Stimulated activated CD4-positive, alpha-beta T cell treated with anti-CD3 and anti-CD28 coated beads, TNF-alpha, amount 100 ng/mL, for 4 hours (primary cell): Measurements from ENCODE around the gene TBX1.
"Not testable (repeated sequence)": the region's sequence is repeated elsewhere in the genome, so short reads cannot be mapped to it uniquely, and the experiment has no call there.

Experiments used
- DNase-seq, 3 experiments: peaks; one replicate each; pipeline ENCODE4 v3.0.0-alpha.2; 2020; ENCODE audit warnings: low read depth in 3 of 3

The TBX1 gene

GRCh38 chr22:19723232-19723982 is 37.2 kb upstream of the TBX1 start, which contains the start of gene GP1BB:
Gene GP1BB (plus strand): TSS chr22:19723539. CDS start chr22:19723570, 31 bp downstream.
- DNase-seq: no peak

DNA sequence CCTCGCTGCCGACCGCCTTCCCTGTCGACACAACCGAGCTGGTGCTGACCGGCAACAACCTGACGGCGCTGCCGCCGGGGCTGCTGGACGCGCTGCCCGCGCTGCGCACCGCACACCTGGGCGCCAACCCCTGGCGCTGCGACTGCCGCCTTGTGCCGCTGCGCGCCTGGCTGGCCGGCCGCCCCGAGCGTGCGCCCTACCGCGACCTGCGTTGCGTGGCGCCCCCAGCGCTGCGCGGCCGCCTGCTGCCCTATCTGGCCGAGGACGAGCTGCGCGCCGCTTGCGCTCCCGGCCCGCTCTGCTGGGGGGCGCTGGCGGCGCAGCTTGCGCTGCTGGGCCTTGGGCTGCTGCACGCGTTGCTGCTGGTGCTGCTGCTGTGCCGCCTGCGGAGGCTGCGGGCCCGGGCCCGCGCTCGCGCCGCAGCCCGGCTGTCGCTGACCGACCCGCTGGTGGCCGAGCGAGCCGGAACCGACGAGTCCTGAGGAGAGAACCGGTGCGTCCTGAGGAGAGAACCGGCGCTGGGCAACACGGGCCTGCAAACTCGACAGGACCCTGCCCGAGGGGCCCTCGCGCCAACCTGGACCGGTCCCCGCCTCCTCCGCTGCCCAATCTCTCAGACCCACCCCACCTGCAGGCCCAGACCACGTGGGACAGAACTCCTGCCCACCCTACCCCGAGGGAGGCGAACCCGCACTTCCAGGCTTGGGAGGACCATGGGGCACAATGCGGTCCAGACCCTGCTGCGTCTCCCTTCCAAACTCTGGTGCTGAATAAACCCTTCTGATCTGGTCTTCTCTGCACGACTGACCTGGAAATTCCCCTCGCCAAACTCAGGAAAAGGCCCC is 36.4 kb upstream of the TBX1 start:
- no peak for DNase-seq

- no peak for DNase-seq
These were observed 35.5 kb upstream of the TBX1 start for GRCh38 chr22:19724927-19725661.

DNA sequence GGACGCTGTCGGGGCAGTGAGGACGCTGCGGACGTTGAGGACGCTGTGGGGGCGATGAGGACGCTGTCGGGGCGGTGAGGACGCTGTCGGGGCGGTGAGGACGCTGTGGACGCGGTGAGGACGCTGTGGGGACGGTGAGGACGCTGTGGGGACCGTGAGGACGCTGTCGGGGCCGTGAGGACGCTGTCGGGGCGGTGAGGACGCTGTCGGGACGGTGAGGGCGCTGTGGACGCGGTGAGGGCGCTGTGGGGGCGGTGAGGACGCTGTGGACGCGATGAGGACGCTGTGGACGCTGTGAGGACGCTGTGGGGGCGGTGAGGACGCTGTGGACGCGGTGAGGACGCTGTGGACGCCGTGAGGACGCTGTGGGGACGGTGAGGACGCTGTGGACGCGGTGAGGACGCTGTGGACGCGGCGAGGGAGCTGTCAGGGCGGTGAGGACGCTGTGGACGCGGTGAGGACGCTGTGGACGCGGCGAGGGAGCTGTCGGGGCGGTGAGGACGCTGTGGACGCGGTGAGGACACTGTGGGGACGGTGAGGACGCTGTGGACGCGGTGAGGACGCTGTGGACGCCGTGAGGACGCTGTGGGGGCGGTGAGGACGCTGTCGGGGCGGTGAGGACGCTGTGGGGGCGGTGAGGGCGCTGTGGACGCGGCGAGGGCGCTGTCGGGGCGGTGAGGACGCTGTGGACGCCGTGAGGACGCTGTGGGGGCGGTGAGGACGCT is 34.4 kb upstream of the TBX1 start:
- DNase-seq: not testable (repeated sequence)

DNA sequence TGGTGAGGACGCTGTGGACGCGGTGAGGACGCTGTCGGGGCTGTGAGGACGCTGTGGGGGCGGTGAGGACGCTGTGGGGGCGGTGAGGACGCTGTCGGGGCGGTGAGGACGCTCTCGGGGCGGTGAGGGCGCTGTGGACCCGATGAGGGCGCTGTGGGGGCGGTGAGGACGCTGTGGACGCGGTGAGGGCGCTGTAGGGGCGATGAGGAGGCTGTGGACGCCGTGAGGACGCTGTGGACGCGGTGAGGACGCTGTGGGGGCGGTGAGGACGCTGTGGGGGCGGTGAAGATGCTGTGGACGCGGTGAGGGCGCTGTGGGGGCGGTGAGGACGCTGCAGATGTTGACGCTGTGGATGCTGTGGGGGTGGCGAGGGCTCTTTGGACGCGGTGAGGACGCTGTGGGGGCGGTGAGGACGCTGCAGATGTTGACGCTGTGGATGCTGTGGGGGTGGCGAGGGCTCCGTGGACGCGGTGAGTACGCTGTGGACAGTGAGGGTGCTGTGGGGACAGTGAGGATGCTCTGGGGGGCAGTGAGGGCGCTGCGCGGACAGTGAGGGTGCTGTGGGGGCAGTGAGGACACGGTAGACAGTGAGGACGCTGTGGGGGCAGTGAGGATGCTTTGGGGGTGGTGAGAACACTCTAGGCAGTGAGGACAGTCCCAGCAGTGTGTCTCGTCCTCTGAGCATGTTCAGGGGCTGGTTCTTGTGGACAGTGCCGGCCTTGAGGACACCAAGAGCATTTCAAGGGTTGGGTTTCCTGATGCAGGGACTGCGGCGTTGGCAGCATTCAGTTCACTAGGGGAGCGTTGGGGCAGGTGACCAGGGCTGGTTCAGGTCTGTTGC is 33.0 kb upstream of the TBX1 start:
- DNase-seq: no peak

DNA sequence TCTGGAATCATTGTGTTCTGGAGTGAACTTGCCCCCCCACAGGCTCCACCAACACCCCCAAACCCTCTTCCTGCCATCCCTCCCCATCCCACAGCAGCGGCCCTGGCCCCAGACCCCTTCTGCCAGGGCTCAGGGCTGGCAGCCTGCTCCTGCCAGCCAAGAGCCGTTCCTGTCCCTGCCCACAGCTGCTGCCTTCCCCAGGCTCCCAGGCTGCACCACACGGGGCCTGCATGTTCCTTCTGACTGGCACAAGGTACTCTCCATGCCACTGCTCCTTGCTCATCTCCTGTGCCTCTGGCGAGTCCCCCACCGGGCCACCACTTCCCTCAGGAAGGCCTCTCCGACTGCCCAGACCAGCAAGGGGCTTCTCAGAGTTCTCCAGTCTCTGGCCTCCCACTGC is 32.3 kb upstream of the TBX1 start:
- no peak for DNase-seq

DNA sequence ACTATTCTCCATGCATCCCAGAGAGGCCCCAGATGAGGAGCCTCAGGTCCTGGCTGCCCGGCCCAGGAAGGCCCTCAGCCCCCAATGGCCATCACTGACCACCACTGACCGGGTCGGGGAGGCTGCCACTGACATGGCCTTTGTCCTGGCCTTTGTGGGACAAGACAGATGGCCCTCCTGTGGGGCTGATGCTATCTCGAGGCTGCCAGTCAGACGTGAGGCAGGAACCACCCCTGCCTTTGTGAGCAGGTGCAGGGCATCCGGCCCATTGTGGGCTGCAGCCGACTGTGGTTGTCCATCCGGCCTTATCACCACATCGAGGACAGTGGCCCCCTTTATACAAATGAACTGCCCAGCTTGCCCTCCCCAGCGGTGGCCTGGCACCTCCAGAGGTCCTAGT is 31.7 kb upstream of the TBX1 start:
- no peak for DNase-seq

DNA sequence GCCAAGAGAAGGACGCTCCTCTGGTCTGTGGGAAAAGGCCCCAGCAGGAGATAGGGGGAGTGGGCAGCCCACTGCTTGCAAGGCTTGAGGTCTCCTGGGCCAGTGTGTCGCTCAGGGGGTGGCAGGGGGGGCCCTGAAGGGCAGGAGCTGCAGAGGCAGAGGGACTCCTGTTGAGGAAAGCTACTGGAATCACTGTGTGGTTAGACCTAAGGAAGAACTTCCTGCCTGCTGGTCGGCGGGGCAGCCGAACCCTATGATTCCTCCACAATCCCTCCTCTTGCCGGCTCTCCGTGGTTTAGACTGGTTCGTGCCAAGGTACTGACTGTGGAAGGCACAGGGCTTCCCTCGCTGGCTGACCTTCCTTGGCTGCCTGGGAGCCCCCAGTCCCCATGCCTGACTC is 31.1 kb upstream of the TBX1 start:
- no peak for DNase-seq

- no peak for DNase-seq
These were observed 30.4 kb upstream of the TBX1 start for GRCh38 chr22:19730198-19730597.

- DNase-seq: peak; percentile 75 to 85 (median 76)
These were observed 29.8 kb upstream of the TBX1 start for GRCh38 chr22:19730655-19731360.

DNA sequence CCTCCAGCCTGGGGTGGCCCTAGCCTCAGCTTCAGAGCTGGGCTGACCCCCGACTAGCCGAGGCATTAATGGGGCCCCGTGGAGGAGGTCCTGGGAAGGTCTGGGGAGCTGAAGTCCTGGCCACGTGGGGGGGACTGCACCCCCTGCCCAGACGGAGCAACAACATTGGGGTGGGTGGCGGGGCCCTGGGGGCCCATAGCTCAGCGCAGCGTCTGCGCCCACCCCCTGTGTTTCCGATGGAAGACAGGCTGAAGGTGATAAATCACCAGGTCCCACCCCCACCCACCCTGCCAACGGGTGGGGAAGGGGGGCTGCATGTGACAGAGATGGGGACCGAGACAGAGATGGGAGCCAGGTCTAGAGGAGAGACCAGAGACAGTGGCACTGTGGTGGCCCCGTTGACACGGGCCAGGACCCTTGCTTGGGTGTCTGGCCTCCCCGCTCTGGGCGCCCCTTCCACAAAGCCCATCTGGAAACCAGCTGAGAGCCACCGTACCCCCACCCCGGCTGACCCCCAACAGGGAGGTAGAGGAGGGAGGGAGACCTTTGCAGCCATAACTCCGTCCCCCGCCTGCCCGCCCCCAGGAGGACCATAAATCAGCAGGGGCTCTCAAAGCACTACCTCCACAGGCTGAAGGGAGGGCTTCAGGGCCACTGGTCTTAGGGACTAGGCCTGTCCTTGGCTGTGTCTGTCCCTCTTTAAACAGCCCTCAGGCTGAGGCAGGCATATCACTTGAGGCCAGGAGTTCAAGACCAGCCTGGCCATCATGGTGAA is 29.0 kb upstream of the TBX1 start:
- no peak for DNase-seq

DNA sequence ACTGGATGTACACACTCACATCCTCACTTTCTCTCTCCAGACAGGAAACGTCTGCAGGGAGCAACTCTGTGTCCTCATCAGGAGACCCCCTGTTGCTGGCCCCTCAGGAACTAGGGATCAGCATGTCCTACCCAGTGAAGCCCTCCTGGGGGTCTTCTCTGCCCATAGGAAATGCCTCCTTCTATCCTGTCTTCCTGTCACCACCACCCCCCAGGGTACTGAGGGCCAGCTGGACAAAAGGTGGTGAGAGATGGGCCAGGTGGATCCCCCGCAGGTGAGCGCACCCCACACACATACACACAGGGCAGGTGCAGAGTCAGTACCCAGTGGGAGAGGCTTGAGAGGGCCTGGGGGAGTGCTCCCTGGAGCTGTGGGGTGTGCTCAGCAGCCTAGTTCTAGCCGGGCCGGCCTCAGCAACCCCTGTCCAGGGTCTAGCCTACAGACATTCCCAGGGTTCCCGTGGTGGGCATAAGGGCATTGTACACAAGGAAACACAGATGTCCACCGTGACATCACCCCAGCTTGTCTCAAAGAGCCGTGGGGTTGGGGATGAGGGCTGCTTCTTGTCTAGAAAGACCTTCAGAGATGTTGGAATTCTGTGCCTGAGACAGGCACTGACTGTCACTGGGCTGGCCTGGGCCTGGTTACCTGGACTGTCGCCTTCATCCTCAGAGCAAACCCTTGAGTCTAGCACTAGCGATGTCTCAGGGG is 28.0 kb upstream of the TBX1 start:
- no peak for DNase-seq

GRCh38 chr22:19733755-19734154 is 26.8 kb upstream of the TBX1 start:
- DNase-seq: no peak

GRCh38 chr22:19734163-19734562 is 26.4 kb upstream of the TBX1 start:
- DNase-seq: no peak

DNA sequence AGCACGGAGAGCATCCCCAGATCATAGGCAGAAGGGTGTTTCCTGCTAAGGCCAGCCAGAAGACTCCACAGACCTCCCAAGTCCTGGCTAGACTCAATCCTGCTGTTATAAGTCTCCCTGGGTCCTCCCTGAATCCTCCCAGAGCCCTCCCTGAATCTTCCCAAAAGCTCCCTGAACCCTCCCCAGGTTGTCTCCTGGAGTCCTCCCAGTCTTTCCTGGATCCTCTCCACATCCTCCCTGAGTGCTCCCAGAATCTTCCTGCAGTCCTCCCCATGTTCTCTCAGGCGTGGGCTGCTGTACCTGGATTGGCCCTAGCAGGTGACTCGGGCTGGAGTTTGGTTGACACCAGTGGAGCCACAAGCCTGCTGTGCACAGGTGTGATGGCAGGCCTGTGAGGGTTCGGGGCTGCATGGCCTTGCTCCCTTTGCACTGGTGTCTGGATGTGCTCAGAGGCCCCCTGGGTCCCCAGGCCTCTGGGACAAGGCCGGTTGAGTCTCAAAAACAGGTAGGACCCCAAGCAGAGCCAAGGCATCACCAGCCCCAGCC is 25.7 kb upstream of the TBX1 start:
- DNase-seq: no peak

DNA sequence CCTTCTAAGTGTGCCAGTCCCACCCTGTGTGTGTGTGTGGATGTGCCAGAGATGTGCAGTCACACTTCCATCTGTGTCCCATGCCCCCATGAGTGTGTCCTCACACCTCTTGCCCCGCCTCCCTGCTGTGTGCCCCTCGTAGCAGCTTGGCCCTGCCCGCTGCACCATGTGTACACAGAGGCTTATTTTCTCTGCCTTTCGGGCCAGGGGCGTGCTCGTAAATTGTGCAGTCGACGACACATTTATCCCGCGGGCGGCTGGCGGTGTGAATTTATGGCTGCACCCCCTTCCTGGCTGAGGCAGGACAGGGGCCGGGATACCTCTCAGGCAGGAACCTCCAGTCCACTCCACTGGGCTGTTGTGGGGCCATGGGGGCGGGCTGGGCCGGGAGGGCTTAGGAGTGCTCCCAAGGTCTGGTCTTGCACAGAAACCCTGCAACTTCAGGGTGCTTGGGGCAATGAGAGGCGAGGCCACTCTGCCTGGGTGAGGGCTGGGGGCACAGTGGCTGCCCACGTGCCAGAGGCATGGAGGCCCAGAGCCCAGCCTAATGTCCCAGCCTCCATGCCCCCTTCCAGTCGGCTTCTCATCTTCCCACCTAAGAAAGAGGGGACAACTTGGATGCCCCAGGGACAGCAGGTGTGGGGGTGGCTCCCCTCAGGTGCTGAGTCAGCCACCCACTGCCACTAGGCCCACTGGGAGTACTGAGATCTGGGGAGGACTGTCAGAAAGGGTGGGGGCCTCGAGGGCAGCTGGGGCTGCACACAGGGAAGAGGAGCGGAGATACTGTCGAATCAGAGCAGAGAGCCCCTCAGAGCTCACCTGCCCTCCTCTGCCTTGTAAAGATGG is 24.7 kb upstream of the TBX1 start:
- DNase-seq: no peak

DNA sequence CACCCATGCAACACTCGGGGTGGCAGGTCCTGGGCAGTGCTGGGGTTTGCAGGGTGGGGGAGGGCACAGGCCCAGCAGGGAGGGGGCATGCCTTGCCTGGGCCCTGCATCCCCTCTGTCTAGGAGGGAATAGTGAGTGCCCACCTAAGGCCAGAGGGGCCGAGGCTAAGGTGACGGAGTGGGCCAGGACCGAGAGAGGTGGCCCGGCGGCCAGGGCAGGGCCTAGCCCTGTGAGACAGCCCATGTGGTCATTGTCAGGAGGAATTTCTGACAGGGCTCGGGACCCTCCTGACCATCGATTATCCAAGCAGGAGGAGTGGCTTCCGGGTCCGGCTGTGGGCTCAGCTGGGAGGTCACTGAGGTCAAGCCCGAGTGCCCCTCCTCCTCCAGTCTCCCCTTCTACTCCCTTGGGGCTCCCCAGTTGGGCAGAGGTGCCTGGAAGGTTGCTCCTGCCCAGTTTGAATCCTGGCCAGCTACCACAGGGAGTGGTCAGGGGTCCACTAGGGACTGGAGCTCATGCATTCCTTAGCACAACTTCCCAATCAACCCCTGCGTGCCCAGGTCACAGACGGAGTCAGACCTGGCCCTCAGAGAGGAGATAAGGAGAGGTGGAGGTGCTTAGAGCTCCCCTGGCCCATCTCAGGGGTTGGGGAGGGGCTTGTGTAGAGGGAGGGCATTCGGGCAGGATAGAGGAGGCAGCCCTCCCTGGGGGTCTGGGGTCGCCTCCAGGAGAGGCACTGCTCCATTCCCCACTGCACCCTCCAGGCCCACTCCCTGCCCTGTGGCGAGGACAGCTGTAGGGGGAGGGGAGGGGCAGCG is 22.5 kb upstream of the TBX1 start:
- no peak for DNase-seq
